ENCODE data around the gene PTPRH.

Gene PTPRH

GRCh38 chr19:55245236-55245904 lies 36.1 kb upstream of the PTPRH start:
- no peak for DNase-seq (ENCODE audit: low read depth in 3 of 3)

GRCh38 chr19:55244004-55244680 lies 34.8 kb upstream of the PTPRH start:
- DNase-seq (ENCODE audit: low read depth in 3 of 3): no peak

GRCh38 chr19:55242517-55242916 lies 33.2 kb upstream of the PTPRH start:
- DNase-seq (ENCODE audit: low read depth in 3 of 3): no peak

GRCh38 chr19:55241935-55242464 lies 32.7 kb upstream of the PTPRH start:
- no peak for DNase-seq (ENCODE audit: low read depth in 3 of 3)

GRCh38 chr19:55241143-55241934 lies 32.0 kb upstream of the PTPRH start:
- no peak for DNase-seq (ENCODE audit: low read depth in 3 of 3)

- no peak for DNase-seq (ENCODE audit: low read depth in 3 of 3)
Measured at GRCh38 chr19:55240713-55241020, 31.4 kb upstream of the PTPRH start.

DNA sequence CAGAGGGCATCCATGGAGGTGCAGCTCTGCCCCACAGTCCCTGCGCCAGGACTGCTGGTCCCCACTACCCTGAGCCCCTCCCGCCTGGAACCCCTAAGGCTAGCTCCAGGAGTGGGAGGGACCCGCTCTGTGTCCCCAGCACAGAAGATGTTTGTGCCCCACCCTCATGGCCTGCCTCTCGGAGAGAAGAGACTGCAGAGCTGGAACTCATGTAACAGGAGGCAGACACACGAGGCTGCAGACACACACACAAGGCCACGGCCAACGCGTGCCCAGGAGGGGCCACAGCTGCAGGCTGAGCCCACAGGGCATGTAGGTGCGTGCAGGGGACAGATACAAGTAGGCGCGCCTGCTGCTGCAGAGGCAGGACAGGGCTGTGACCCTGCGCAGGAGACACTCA lies 29.7 kb upstream of the PTPRH start:
- no peak for DNase-seq (ENCODE audit: low read depth in 3 of 3)

DNA sequence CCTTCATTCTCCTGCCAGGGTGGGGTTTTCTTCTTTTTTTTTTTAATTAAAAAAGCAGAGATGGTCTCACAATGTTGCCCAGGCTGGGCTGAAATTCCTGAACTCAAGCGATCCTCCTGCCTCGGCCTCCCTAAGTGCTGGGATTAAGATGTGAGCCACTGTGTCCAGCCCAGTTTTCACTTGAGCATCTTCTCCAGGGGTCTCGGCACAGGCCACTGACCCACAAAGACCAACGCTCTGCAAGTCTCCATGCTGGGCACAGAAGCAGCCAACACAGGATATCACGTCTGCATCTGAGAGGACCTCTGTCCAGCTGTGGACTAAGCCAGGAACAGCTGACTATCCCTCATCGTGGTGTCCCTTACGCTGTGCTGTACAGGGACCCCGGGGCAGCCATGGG lies 28.7 kb upstream of the PTPRH start:
- no peak for DNase-seq (ENCODE audit: low read depth in 3 of 3)

DNA sequence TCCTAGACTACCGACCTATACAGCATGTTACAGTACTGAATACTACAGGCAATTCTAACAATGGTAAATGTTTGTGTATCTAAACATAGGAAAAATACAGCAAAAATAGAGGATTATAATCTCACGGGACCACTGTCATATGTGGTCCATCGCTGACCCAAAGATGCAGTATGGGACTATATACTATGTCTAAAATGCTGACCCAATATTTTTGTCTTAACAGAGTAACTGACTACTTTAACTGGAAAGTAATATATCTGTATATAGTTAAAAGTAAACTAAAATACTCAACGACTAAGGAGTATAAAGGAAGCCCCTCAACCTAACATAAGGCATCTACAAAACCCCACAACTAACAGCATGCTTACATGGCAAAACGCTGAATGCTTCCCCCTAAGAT lies 23.7 kb upstream of the PTPRH start:
- no peak for DNase-seq (ENCODE audit: low read depth in 3 of 3)

GRCh38 chr19:55232286-55232602 lies 22.9 kb upstream of the PTPRH start:
- DNase-seq (ENCODE audit: low read depth in 3 of 3): no peak

DNA sequence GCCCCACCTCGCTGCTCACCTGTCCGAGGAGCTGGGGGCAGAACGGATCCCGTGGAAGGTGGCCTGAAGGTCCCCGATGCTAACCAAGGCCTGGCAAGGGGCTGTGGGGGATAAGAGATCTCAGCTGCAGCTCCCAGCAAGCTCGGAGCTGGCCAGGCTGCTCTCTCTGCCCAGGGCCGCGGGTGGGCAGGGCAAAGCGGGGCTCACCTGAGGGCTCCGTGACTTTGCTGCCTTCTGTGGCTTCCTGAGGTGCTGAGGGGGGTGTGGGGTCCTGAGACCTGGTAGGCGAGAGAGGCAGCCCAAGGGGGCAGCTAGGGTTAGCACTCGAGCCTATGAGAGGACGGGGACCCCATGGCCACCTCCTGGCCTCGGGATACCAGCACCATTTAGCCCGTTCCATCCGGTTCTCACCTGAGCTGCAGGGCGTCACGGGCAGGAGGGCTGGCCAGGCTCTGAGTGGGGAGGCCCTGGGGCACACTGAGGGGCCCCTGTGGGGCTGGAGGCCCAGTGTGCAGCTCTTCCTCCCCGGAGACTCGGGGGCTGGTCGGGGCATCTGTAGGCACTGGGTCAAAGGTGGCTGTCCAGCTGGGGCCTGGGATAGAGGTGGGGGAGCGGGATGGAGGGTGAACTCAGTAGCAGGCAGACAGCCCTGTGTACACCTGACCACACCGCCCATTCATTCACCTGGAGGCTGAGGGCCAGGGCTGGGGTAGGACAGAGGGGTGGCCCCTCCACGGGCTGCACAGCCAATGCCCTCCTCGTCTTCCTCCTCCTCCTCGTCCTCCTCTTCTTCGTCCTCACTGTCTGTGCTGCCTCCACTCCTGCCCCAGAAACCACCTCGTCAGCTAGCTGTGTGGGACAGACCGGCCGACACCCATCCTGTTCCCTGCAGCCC lies 22.3 kb upstream of the PTPRH start:
- no peak for DNase-seq (ENCODE audit: low read depth in 3 of 3)

DNA sequence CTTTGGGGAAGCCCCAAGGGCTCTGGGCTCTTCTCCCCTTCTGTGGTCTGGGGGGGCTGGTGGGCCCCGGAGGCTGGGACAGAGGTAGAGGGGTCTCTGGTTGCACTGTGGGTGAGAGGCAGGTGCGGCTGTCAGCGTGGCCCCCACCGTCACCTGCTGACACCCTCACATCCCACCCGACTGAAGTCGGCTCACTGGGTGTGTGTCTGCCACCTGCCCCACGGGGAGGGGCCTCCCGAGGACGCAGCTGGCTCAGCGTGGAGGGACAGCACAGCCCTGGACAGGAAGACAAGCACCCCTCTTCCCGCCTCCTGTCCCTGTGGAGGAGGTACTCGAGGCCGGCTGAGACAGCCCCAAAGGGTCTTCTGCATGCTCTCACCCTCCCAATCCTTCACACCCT lies 21.5 kb upstream of the PTPRH start:
- no peak for DNase-seq (ENCODE audit: low read depth in 3 of 3)

DNA sequence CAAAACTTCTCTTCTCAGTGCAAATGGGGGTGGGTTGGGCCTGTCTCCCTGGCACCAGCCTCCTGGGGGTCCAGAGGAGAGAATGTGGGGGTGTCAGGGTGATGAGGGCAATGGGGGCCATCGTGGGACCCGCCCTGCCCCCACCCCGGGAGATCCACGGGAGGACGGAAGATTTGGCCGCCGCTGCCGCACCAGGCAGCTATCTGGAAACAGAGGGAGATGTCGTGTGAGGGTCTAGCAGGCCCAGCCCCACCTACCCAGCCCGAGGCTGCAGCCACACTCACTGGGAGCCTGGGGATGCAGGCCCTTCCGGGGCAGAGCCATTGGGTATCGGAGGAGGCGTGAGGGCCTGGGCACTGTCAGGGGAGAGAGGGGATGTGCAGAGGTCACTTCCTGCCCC lies 21.0 kb upstream of the PTPRH start:
- DNase-seq (ENCODE audit: low read depth in 3 of 3): no peak

DNA sequence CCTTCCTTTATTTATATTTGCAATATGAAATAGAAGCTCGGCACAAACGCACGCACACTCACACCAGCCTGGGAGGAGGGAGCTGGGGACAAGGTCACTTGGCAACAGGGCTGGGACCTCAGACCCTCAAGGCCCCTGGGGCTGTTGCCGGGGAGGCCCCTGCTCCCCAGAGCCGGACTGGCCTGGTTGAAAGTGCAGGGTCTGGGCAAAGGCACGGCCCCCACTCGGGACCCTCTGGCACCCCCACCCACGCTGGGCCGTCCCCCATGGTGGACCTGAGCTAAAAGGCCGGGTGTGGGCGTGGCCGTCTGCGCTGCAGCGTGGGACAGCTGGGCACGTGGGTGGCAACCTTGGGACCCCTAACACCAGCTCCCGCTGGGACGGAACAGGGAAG lies 20.5 kb upstream of the PTPRH start:
- DNase-seq (ENCODE audit: low read depth in 3 of 3): no peak

DNA sequence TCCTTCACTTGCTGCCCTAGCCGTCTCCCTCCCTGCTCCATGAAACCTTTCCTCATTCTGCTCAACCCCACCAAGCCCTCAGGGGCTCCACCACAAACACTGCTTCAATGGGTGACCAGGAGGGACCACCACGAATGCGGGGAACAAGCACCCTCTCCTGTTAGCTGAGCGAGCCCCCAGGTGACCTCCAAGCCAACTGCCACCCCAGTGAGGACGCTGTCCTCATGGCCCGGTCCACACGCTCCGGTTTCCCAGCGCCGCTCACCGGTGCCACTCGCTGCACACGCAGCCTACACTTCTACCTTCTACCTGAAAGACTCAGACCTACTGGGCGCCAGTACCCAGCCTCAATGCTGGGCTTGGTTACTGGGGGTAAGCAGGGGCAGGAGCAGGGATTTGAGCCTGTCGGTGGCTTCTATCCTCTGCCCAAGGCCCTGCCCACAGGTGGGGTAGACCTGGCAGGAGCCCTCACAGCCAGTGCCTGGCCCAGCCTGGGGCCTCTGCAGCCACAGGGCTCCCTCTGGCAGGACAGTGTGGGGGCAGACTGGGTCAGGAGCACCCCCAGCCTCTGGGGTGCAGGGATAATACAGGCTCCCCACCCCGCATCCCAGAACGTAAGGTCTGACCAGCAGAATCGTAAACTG lies 20.0 kb upstream of the PTPRH start:
- no peak for DNase-seq (ENCODE audit: low read depth in 3 of 3)

GRCh38 chr19:55228403-55229031 lies 19.2 kb upstream of the PTPRH start, which contains the start of gene TMEM86B:
Gene TMEM86B, minus strand, starts transcription at chr19:55228763. Its CDS starts 22 bp downstream, at chr19:55228741.
- DNase-seq (ENCODE audit: low read depth in 3 of 3): no peak

DNA sequence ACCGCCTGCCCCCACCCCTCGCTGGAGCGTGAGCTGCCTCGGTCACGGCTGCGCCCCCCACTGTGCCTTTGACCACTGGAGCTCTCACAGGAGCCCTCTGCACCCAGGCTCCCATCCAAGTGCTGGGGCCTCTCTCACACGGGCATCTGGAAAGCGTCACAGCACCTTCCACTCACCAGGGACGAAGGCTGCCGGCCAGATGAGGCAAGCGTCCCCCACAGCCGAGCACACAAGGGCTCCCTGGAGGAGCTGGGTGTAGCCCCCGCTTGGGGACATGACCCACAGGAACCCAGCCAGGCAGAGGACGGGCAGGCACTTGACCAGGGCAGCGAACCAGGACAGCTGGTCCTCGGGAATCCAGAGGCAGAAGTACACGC lies 18.7 kb upstream of the PTPRH start:
- no peak for DNase-seq (ENCODE audit: low read depth in 3 of 3)

DNA sequence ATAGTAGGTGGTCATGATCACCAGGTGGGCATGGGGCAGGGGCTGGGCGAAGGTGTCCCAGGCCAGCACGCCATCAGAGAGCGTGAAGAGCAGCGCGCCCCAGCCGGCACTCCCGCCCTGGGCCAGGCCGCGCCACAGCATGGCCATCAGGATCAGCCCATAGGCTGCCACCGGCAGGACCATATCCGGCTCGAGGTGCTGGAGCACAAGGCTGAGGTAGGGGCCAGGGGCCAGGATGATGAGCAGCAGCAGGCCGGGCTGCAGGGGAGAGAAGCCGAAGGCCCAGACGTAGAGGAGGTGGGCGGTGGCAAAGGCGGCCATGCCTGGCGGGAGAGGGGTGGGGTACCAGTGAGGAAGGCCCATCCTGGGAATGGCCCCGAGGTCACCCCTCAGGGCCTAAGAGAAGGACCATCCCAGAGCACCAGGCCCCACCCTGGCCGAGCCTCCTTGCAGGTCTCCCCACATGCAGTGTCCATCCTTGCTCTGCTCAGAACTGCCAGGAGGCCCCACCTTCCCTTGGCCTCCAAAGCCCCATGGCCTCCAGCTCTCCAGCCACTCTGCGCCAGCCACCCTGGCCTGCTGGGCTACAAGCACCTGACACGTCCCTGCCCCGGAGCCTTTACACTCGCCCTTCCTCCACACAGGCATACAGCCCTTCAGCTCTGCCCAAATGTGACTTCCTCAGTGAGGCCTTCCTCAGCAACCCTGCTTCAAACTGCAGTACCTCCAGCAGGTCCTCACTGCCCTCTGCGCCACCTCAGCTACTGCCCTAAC lies 18.1 kb upstream of the PTPRH start:
- DNase-seq (ENCODE audit: low read depth in 3 of 3): no peak

DNA sequence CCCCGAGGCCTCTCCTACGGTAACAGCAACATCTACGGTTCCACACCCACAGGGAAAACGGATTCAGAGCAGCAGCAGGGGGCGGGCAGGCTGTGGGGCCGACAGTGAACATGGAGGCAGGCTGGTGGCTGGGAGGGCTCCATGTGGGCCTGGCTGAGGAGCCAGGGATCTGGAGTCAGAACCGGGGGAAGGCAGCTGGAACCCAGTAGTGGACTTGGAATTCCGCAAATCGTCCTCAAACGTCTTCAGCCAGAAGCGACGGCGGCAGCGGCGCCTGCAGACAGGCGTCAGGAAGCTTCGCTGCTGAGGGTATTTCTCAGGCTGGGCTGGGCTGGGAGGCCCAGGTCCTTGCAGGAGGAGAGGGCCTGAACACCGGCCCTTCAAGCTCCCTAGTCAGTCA lies 17.5 kb upstream of the PTPRH start:
- no peak for DNase-seq (ENCODE audit: low read depth in 3 of 3)

DNA sequence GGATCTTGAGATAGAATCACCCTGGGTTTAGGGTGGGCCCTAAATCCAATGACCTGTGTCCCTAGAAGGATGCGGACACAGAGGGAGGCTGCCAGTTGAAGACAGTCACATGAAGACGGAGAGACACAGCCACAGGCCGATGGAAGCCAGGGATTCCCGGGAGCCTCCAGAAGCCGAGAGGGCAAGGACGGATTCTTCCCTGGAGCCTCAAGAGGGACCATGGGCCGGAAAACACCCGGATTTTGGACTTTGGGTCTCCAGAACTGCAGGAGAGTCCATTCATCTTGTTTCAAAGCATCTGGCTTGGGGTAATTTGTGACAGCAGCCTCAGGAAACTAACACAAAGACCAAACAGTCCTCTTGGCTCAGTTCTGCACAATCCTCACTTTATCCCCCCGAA lies 17.0 kb upstream of the PTPRH start:
- no peak for DNase-seq (ENCODE audit: low read depth in 3 of 3)

Data from stimulated activated CD4-positive, alpha-beta T cell treated with anti-CD3 and anti-CD28 coated beads, TNF-alpha, amount 100 ng/mL, for 4 hours (primary cell).